GM23338 (cell line): ENCODE data around the gene CCDC117. TPM values are rescaled to one million over a fixed set of nuclear protein-coding genes. Genes with fewer than 3 reads are reported as not detected.

ENCODE experiments used
- ATAC-seq: fragments of 200-7000 bp; cut with Tn5 transposase; 3 replicates; pipeline ENCODE4 v1.9.1; 2020
- DNase-seq: peaks from one replicate; pipeline ENCODE4 v3.0.0-alpha.2; 2015; ENCODE audit warnings: low spot score
- H2AFZ ChIP-seq: fragments of 200-600 bp; sonication (generic); 2 replicates; pipeline ENCODE4 v1.8.0; 2016; ENCODE audit warnings: antibody characterized with exemption, mild to moderate bottlenecking, moderate library complexity
- H3F3A ChIP-seq: fragments of 200-600 bp; sonication (generic); replicated peaks from 2 replicates; pipeline ENCODE4 v1.8.0; 2017; ENCODE audit warnings: antibody characterized with exemption, mixed run types, low read depth
- H3K27ac ChIP-seq: fragments of 200-600 bp; sonication (generic); 2 replicates; pipeline ENCODE4 v1.6.1; 2016; ENCODE audit warnings: low read depth
- H3K27me3 ChIP-seq: fragments of 200-600 bp; sonication (generic); 2 replicates; pipeline ENCODE4 v1.8.0; 2016; ENCODE audit warnings: mild to moderate bottlenecking, mixed run types, moderate library complexity; ENCODE audit not compliant: insufficient read depth
- H3K36me3 ChIP-seq: fragments of 200-600 bp; sonication (generic); 2 replicates; pipeline ENCODE4 v1.8.0; 2016; ENCODE audit warnings: mild to moderate bottlenecking; ENCODE audit not compliant: insufficient read depth
- H3K4me1 ChIP-seq: fragments of 200-600 bp; sonication (generic); 2 replicates; pipeline ENCODE4 v1.8.0; 2016; ENCODE audit warnings: mild to moderate bottlenecking, moderate library complexity; ENCODE audit not compliant: insufficient read depth
- H3K4me2 ChIP-seq: fragments of 200-600 bp; sonication (generic); 2 replicates; pipeline ENCODE4 v1.7.1; 2017; ENCODE audit warnings: mixed run types
- H3K4me3 ChIP-seq: fragments of 200-600 bp; sonication (generic); 2 replicates; pipeline ENCODE4 v1.6.1; 2016; ENCODE audit warnings: mixed run types
- H3K79me2 ChIP-seq: fragments of 200-600 bp; sonication (generic); replicated peaks from 2 replicates; pipeline ENCODE4 v1.8.0; 2017; ENCODE audit warnings: mild to moderate bottlenecking; ENCODE audit not compliant: insufficient read depth
- H3K9me2 ChIP-seq: fragments of 200-600 bp; sonication (generic); 2 replicates; pipeline ENCODE4 v1.8.0; 2017; ENCODE audit not compliant: insufficient read depth
- H4K20me1 ChIP-seq: fragments of 200-600 bp; sonication (generic); replicated peaks from 2 replicates; pipeline ENCODE4 v1.8.0; 2017; ENCODE audit warnings: mild to moderate bottlenecking; ENCODE audit not compliant: insufficient read depth
- H3K27ac Mint-ChIP-seq: 2 replicates; pipeline ENCODE4 v1.8.0; 2020; ENCODE audit warnings: inconsistent platforms, mild to moderate bottlenecking, moderate library complexity, mixed read lengths
- H3K27me3 Mint-ChIP-seq: 3 replicates; pipeline ENCODE4 v1.8.0; 2022; ENCODE audit warnings: low read depth, mild to moderate bottlenecking, moderate library complexity, mixed read lengths, inconsistent platforms; ENCODE audit not compliant: insufficient read depth, poor library complexity
- H3K36me3 Mint-ChIP-seq: 3 replicates; pipeline ENCODE4 v1.8.0; 2021; ENCODE audit warnings: low read depth, mild to moderate bottlenecking, inconsistent platforms, moderate library complexity, mixed read lengths
- H3K4me1 Mint-ChIP-seq: 3 replicates; pipeline ENCODE4 v1.8.0; 2020; ENCODE audit warnings: mild to moderate bottlenecking, inconsistent platforms, mixed read lengths
- H3K4me3 Mint-ChIP-seq: 3 replicates; pipeline ENCODE4 v1.8.0; 2021; ENCODE audit warnings: moderate library complexity, mild to moderate bottlenecking, inconsistent platforms, mixed read lengths
- H3K9me3 Mint-ChIP-seq: 3 replicates; pipeline ENCODE4 v1.8.0; 2020; ENCODE audit warnings: moderate library complexity, mild to moderate bottlenecking, inconsistent platforms, mixed read lengths
- CREB1 ChIP-seq: fragments of 250-450 bp; sonication (Bioruptor Pico); IDR thresholded peaks from 2 replicates; pipeline ENCODE4 v1.5.0; 2020; ENCODE audit warnings: low read depth, mild to moderate bottlenecking, moderate library complexity
- ETS1 ChIP-seq: IDR thresholded peaks from 2 replicates; pipeline ENCODE4 v1.6.1; 2016; ENCODE audit warnings: antibody characterized with exemption
- EZH2phosphoT487 ChIP-seq: fragments of 200-600 bp; sonication (generic); IDR thresholded peaks from one replicate; pipeline ENCODE4 v1.8.1; 2018; ENCODE audit warnings: antibody characterized with exemption; ENCODE audit not compliant: unreplicated experiment
- JUNB ChIP-seq: IDR thresholded peaks from one replicate; pipeline ENCODE4 v1.6.1; 2016; ENCODE audit warnings: antibody characterized with exemption; ENCODE audit not compliant: unreplicated experiment
- POLR2AphosphoS5 ChIP-seq: IDR thresholded peaks from 2 replicates; pipeline ENCODE4 v1.6.1; 2016; ENCODE audit warnings: antibody characterized with exemption, low read depth
- STAT1 ChIP-seq: IDR thresholded peaks from one replicate; pipeline ENCODE4 v1.6.1; 2016; ENCODE audit warnings: antibody characterized with exemption; ENCODE audit not compliant: unreplicated experiment
- polyA plus RNA-seq: library from polyadenylated mRNA; unstranded; fragments of >200 nt; fragmentation: Nextera tagmentation; extraction: Ambion mirVana; gene quantifications from 2 replicates; pipeline ENCODE4 v1.2.1, GENCODE V29; 2016
- total RNA-seq: library from RNA; depleted of rRNA; stranded (reverse); fragments of >200 nt; shearing (Covaris generic); gene quantifications from 2 replicates; pipeline ENCODE4 v1.2.3, GENCODE V29; 2014
- TF ChIP-seq, protein P1 (sequence below): IDR thresholded peaks from one replicate; pipeline ENCODE4 v1.6.1; 2018; ENCODE audit warnings: antibody characterized with exemption; ENCODE audit not compliant: unreplicated experiment
- TF ChIP-seq, protein P2 (sequence below), 2 experiments: fragments of 200-600 bp in 1 of 2; sonication (generic) in 1 of 2; conservative IDR thresholded peaks; 2 replicates each; pipeline versions ENCODE4 v1.5.1 to v1.6.1; 2016 to 2017; ENCODE audit warnings: antibody characterized with exemption in 2 of 2, low read depth in 2 of 2, mild to moderate bottlenecking in 2 of 2, moderate library complexity in 1 of 2

The CCDC117 gene
- total and polyA plus RNA-seq, 2 experiments from 2014 or later: 23.9 to 54.1 TPM

DNA sequence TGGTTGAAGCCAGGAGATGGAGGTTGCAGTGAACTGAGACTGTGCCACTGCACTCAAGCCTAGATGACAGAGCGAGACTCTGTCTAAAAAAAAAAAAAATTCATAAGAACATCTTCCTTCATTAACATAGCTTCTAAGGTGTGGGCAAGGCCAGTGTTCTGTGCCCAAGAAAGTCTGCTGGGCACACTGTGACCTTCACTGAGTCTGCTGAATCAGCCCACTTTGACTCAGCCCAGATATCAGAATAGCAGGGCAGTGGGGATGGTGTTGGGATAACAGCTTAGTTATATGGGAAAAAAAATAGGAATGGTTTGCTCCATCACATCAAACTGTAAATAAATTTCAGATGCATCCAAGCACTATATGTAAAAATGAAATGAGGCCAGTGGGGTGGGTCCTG is 60.2 kb downstream of the CCDC117 start (continued):
- TF ChIP-seq, protein P1, sequence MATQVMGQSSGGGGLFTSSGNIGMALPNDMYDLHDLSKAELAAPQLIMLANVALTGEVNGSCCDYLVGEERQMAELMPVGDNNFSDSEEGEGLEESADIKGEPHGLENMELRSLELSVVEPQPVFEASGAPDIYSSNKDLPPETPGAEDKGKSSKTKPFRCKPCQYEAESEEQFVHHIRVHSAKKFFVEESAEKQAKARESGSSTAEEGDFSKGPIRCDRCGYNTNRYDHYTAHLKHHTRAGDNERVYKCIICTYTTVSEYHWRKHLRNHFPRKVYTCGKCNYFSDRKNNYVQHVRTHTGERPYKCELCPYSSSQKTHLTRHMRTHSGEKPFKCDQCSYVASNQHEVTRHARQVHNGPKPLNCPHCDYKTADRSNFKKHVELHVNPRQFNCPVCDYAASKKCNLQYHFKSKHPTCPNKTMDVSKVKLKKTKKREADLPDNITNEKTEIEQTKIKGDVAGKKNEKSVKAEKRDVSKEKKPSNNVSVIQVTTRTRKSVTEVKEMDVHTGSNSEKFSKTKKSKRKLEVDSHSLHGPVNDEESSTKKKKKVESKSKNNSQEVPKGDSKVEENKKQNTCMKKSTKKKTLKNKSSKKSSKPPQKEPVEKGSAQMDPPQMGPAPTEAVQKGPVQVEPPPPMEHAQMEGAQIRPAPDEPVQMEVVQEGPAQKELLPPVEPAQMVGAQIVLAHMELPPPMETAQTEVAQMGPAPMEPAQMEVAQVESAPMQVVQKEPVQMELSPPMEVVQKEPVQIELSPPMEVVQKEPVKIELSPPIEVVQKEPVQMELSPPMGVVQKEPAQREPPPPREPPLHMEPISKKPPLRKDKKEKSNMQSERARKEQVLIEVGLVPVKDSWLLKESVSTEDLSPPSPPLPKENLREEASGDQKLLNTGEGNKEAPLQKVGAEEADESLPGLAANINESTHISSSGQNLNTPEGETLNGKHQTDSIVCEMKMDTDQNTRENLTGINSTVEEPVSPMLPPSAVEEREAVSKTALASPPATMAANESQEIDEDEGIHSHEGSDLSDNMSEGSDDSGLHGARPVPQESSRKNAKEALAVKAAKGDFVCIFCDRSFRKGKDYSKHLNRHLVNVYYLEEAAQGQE: no peak
- TF ChIP-seq STAT1: no peak
- TF ChIP-seq, protein P2, sequence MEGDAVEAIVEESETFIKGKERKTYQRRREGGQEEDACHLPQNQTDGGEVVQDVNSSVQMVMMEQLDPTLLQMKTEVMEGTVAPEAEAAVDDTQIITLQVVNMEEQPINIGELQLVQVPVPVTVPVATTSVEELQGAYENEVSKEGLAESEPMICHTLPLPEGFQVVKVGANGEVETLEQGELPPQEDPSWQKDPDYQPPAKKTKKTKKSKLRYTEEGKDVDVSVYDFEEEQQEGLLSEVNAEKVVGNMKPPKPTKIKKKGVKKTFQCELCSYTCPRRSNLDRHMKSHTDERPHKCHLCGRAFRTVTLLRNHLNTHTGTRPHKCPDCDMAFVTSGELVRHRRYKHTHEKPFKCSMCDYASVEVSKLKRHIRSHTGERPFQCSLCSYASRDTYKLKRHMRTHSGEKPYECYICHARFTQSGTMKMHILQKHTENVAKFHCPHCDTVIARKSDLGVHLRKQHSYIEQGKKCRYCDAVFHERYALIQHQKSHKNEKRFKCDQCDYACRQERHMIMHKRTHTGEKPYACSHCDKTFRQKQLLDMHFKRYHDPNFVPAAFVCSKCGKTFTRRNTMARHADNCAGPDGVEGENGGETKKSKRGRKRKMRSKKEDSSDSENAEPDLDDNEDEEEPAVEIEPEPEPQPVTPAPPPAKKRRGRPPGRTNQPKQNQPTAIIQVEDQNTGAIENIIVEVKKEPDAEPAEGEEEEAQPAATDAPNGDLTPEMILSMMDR (conservative IDR thresholded peaks at IDR 0.05; ENCODE audit: low read depth in 2 of 2): no peak

- no peaks in the 10 kb centered on the region for H3K9me2 ChIP-seq
- H3K9me3 Mint-ChIP-seq: no peaks in the 10 kb centered on the region
- no peaks in the 10 kb centered on the region for H3K79me2 ChIP-seq
- H3F3A ChIP-seq: peaks cover 3% of the 10 kb centered on the region
- H4K20me1 ChIP-seq: no peaks in the 10 kb centered on the region
- H3K36me3 Mint-ChIP-seq: no peaks in the 10 kb centered on the region
- no peak overlapping the region for H3K27ac ChIP-seq
- ATAC-seq: no peak
- H2AFZ ChIP-seq: no peak overlapping the region
- H3K27me3 ChIP-seq: no peaks in the 10 kb centered on the region
- H3K4me1 ChIP-seq: no peaks in the 10 kb centered on the region
- H3K4me1 Mint-ChIP-seq: no peaks in the 10 kb centered on the region; the same call in 2 of the 3 replicates
- H3K36me3 ChIP-seq: no peaks in the 10 kb centered on the region
- H3K27ac Mint-ChIP-seq: no peak overlapping the region
- TF ChIP-seq, protein P2 (conservative IDR thresholded peaks at IDR 0.05; ENCODE audit: low read depth in 2 of 2): no peak
- TF ChIP-seq CREB1 (CRISPR knock-in tag) (no peak), POLR2AphosphoS5 (no peak), JUNB (no peak), ETS1 (no peak), EZH2phosphoT487 (no peak)
- TF ChIP-seq, protein P1: no peak
- peaks cover 6% of the 10 kb centered on the region for H3K27me3 Mint-ChIP-seq
- DNase-seq: no peak
- H3K4me3 ChIP-seq: no peak overlapping the region
- no peak overlapping the region for H3K4me2 ChIP-seq
- H3K4me3 Mint-ChIP-seq: no peak overlapping the region
These were observed 60.9 kb downstream of the CCDC117 start for GRCh38 chr22:28833276-28833923.
